Left renal pelvis (tissue), 4 donors: Measurements from ENCODE around the gene EIF4G3. TPM values are rescaled to one million over a fixed set of nuclear protein-coding genes. Genes with fewer than 3 reads are reported as not detected.
"Not testable (repeated sequence)": the region's sequence is repeated elsewhere in the genome, so short reads cannot be mapped to it uniquely, and the experiment has no call there.

Experiments used
- DNase-seq, 4 donors: peaks; one replicate each; pipeline ENCODE4 v3.0.0-alpha.2; 2013; ENCODE audit warnings: low read depth in 4 of 4, low spot score in 3 of 4
- polyA plus RNA-seq, 4 donors: library from polyadenylated mRNA; unstranded; fragments of 120-200 nt; gene quantifications; one replicate each; pipeline ENCODE4 v1.2.1, GENCODE V29; 2013; ENCODE audit not compliant: insufficient read length in 4 of 4

Gene EIF4G3
- polyA plus RNA-seq, 4 donors = 57.5 to 72.9 (median 67.0) TPM

- DNase-seq = no peak
Measured at GRCh38 chr1:20972855-20973254, 203.8 kb downstream of the EIF4G3 start.

- no peak for DNase-seq
Measured at GRCh38 chr1:20964540-20965484, 211.9 kb downstream of the EIF4G3 start.

- no peak for DNase-seq
Measured at GRCh38 chr1:20962576-20963258, 214.0 kb downstream of the EIF4G3 start.

GRCh38 chr1:20958430-20958829 lies 218.3 kb downstream of the EIF4G3 start:
- no peak for DNase-seq

- DNase-seq = no peak
Measured at GRCh38 chr1:20956272-20956671, 220.4 kb downstream of the EIF4G3 start.

GRCh38 chr1:20950679-20951078 lies 226.0 kb downstream of the EIF4G3 start:
- no peak for DNase-seq

- no peak for DNase-seq
Measured at GRCh38 chr1:20949871-20950590, 226.7 kb downstream of the EIF4G3 start.

- no peak for DNase-seq
Measured at GRCh38 chr1:20948101-20948500, 228.6 kb downstream of the EIF4G3 start.

GRCh38 chr1:20947409-20947808 lies 229.3 kb downstream of the EIF4G3 start:
- no peak for DNase-seq

GRCh38 chr1:20936621-20937020 lies 240.1 kb downstream of the EIF4G3 start:
- no peak for DNase-seq

- DNase-seq = no peak
Measured at GRCh38 chr1:20936216-20936615, 240.5 kb downstream of the EIF4G3 start.

- DNase-seq = no peak
Measured at GRCh38 chr1:20935717-20936116, 241.0 kb downstream of the EIF4G3 start.

- no peak for DNase-seq
Measured at GRCh38 chr1:20932437-20932977, 244.2 kb downstream of the EIF4G3 start.

- no peak for DNase-seq
Measured at GRCh38 chr1:20931930-20932436, 244.7 kb downstream of the EIF4G3 start.

- DNase-seq = no peak
Measured at GRCh38 chr1:20930427-20930826, 246.3 kb downstream of the EIF4G3 start.

- no peak for DNase-seq
Measured at GRCh38 chr1:20928146-20928545, 248.6 kb downstream of the EIF4G3 start.

- no peak for DNase-seq
Measured at GRCh38 chr1:20921285-20921684, 255.4 kb downstream of the EIF4G3 start.

- DNase-seq = no peak
Measured at GRCh38 chr1:20913242-20913641, 263.5 kb downstream of the EIF4G3 start.

GRCh38 chr1:20907526-20907925 lies 269.2 kb downstream of the EIF4G3 start:
- not testable (repeated sequence) for DNase-seq

GRCh38 chr1:20903437-20903836 lies 273.3 kb downstream of the EIF4G3 start:
- DNase-seq = no peak

GRCh38 chr1:20900056-20900455 lies 276.6 kb downstream of the EIF4G3 start:
- DNase-seq = no peak
